GM13977 (cell line): ENCODE results near the gene LRRC36.
"Not testable (repeated sequence)": the region's sequence is repeated elsewhere in the genome, so short reads cannot be mapped to it uniquely, and the experiment has no call there.

Experiments
- DNase-seq: peaks from one replicate; pipeline ENCODE4 v3.0.0; 2012; ENCODE audit warnings: low spot score
- CTCF ChIP-seq: IDR thresholded peaks from 2 replicates; pipeline ENCODE4 v1.5.1; 2012; ENCODE audit warnings: mild to moderate bottlenecking, control low read depth; ENCODE audit not compliant: insufficient read depth; ENCODE audit errors: extremely low read depth, missing control alignments
- in situ Hi-C: fragments of 300-500 bp; cut with MboI; formaldehyde crosslinking; loops from one replicate; pipeline ENCODE4 v1.12.0; 2022; ENCODE audit warnings: low sequenced_read_pairs, low pct_unique_long_range_greater_than_20kb, mixed read lengths, inconsistent platforms; ENCODE audit not compliant: unreplicated experiment

LRRC36 gene

DNA sequence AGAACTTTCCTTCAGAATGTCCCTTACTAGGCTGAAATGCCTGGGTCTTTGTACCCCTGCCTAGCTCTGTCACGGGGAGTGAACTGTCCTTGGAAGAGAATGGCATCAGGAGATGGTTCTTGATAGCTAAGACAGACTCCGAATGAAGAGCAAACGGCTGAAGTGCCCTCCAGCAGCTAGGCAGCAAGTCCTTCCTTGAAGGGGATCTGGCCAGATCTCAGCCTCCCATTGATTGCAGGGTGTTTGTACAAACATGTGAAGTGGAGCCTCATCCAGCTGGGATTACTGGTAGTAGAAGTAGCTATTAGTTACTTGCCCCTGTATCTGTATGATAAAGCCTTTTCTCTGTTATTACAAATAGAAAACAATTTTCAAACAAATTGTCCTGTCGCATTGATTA lies 30.9 kb downstream of the LRRC36 start:
- TF ChIP-seq CTCF, result no peak
- no peak for DNase-seq
- in situ Hi-C loops, result no loop called here

DNA sequence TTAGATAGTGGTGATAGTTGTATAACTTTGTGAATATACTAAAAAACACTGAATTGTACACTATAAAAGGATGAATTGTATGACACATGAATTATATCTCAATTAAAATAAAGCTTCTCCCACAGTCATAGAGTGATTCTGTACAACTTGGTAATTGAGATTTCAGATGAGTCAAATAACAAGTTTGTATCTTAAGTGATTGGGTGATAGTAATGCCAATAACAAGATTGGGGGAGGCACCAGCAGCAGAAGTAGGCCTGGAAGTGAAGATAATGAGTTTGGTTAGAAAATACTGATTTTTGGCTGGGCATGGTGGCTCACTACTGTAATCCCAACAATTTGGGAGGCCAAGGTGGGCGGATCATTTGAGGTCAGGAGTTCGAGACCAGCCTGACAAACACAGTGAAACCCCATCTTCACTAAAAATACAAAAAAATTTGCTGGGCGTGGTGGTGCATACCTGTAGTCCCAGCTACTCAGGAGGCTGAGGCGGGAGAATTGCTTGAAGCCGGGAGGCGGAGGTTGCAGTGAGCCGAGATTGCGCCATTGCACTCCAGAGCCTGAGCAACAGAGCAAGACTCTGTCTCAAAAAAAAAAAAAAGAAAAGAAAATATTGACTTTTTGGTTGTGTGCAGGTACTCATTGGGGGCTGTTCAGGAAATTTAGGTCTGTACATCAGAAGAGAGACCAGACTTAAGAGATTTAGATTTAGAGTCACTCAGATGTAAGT lies 33.1 kb downstream of the LRRC36 start:
- in situ Hi-C loops, DNase-seq: not testable (repeated sequence)

DNA sequence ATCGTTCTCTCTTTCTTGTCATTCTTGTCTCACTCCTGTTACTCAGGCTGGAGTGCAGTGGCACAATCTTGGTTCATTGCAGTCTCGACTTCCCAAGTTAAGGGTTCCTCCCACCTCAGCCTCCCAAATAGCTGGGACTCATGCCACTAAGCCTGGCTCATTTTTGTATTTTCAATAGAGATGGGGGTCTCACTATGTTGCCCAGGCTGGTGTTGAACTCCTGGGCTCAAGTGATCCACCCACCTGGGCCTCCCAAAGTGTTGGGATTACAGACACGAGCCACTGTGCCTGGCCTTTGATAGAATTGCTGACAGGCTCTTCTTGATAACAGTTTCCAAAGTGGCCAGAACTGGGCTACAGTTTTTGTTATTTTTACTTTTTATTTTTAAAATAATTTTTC lies 34.4 kb downstream of the LRRC36 start:
- in situ Hi-C loops, result no loop called here
- no peak for TF ChIP-seq CTCF
- DNase-seq, result no peak

DNA sequence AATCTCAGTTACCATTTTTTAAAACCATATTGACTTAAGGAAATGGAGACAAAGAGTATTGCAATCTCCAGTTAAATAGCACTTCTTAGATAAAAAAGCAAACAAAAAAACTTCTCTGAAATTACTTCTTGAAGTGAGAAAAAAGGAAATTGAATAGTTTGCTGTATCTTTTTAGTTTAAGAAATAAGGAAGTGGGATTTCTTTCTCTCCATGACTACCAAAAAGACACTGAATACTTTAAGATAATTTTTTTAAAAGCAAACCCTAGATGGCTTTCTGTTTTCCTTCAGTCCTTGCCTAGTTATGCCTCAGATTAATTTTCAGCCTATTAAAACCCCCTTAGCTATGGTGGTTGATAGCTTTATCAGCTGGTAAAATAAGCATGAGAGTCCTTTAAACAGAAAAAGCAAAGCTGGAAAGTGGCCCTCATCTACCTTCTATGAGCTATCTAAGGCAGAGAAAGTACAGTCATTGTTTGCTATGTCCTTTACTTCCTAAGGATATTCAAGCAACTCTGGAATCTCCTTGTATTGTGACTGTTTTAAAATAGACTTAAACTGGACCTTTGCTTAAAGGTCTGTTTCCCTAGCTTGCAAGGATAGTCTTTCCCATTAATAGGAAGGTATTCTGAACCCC lies 38.1 kb downstream of the LRRC36 start:
- in situ Hi-C loops, result no loop called here
- DNase-seq, result no peak
- TF ChIP-seq CTCF, result no peak

- DNase-seq, result no peak
- in situ Hi-C loops, result no loop called here
- TF ChIP-seq CTCF, result no peak
Observed at GRCh38 chr16:67370661-67371060, 44.0 kb downstream of the LRRC36 start.

- in situ Hi-C loops, result no loop called here
- peak; percentile 33 for TF ChIP-seq CTCF
- DNase-seq, result no peak
Observed at GRCh38 chr16:67372664-67373063, 46.0 kb downstream of the LRRC36 start.

DNA sequence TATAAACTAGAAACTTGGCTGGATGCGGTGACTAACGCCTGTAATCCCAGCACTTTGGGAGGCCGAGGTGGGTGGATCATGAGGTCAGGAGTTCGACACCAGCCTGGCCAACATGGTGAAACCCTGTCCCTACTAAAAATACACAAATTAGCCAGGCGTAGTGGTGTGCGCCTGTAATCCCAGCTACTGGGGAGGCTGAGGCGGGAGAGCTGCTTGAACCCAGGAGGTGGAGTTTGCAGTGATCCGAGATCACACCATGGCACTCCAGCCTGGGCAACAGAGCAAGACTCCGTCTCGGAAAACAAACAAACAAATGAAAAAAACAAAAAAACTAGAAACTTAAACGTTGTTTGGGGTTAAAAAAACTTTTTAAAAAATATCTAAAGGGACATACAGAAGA lies 49.4 kb downstream of the LRRC36 start:
- in situ Hi-C loops, DNase-seq: not testable (repeated sequence)

DNA sequence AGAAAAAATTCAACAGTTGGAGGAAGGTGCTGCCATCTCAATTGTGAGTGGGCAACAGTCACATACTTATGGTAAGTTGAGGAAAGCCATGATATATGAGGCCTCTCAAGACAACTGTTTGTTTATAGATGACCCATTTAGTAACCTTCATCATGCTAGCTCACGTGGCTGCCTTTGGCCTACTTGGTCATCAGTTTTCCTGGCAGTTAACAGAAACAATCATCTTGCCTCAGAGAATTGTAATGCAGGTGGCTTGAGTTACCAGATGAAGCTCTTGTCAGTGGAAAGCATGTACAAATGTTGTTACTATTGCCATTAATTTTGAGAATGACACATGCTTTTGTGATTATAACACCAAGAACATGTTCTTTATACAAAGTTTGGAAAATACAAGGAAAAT lies 52.0 kb downstream of the LRRC36 start:
- no peak for TF ChIP-seq CTCF
- in situ Hi-C loops, result no loop called here
- no peak for DNase-seq
